ENCODE results near the gene TMED6.

TMED6 gene

GRCh38 chr16:69294051-69294450, 57.5 kb downstream of the TMED6 start:
- TF ChIP-seq, protein P1, sequence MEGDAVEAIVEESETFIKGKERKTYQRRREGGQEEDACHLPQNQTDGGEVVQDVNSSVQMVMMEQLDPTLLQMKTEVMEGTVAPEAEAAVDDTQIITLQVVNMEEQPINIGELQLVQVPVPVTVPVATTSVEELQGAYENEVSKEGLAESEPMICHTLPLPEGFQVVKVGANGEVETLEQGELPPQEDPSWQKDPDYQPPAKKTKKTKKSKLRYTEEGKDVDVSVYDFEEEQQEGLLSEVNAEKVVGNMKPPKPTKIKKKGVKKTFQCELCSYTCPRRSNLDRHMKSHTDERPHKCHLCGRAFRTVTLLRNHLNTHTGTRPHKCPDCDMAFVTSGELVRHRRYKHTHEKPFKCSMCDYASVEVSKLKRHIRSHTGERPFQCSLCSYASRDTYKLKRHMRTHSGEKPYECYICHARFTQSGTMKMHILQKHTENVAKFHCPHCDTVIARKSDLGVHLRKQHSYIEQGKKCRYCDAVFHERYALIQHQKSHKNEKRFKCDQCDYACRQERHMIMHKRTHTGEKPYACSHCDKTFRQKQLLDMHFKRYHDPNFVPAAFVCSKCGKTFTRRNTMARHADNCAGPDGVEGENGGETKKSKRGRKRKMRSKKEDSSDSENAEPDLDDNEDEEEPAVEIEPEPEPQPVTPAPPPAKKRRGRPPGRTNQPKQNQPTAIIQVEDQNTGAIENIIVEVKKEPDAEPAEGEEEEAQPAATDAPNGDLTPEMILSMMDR (IDR thresholded peaks at IDR 0.05), result no peak
- H3K27ac ChIP-seq, result no peak overlapping the region
- H3K9me3 ChIP-seq (ENCODE audit: control insufficient read depth, low read length), result no peaks in the 10 kb centered on the region
- no peak overlapping the region for H2AFZ ChIP-seq
- H3K9ac ChIP-seq, result no peak overlapping the region
- H3K4me2 ChIP-seq (ENCODE audit: low read length), result no peak overlapping the region
- peaks cover 6% of the 10 kb centered on the region for H3K79me2 ChIP-seq
- no peaks in the 10 kb centered on the region for H3K4me1 ChIP-seq
- H3K4me3 ChIP-seq (ENCODE audit: low read depth, low read length), result no peak overlapping the region
- no peaks in the 10 kb centered on the region for H3K36me3 ChIP-seq (ENCODE audit: control insufficient read depth, insufficient read depth, low read length)
- H3K27me3 ChIP-seq (ENCODE audit: control insufficient read depth, insufficient read depth, low read length), result no peaks in the 10 kb centered on the region

GRCh38 chr16:69293401-69293800, 58.2 kb downstream of the TMED6 start:
- H3K4me2 ChIP-seq (ENCODE audit: low read length), result no peak overlapping the region
- H3K27ac ChIP-seq, result no peak overlapping the region
- H2AFZ ChIP-seq, result no peak overlapping the region
- H3K9me3 ChIP-seq (ENCODE audit: control insufficient read depth, low read length), result no peaks in the 10 kb centered on the region
- H3K4me1 ChIP-seq, result no peaks in the 10 kb centered on the region
- TF ChIP-seq, protein P1 (IDR thresholded peaks at IDR 0.05), result no peak
- H3K27me3 ChIP-seq (ENCODE audit: control insufficient read depth, insufficient read depth, low read length), result no peaks in the 10 kb centered on the region
- H3K36me3 ChIP-seq (ENCODE audit: control insufficient read depth, insufficient read depth, low read length), result no peaks in the 10 kb centered on the region
- H3K79me2 ChIP-seq, result peaks cover 9% of the 10 kb centered on the region
- no peak overlapping the region for H3K4me3 ChIP-seq (ENCODE audit: low read depth, low read length)
- no peak overlapping the region for H3K9ac ChIP-seq

All from parathyroid adenoma (tissue), 2 donors.